Stimulated activated CD8-positive, alpha-beta memory T cell treated with anti-CD3 and anti-CD28 coated beads, Interleukin-7, amount 100 ng/mL, for 24 hours (primary cell): ENCODE results near the gene TTC12.

Source experiments
- DNase-seq: peaks from one replicate; pipeline ENCODE4 v3.0.0-alpha.2; 2020; ENCODE audit warnings: low read depth

The TTC12 gene

GRCh38 chr11:113331441-113331840 lies 17.1 kb downstream of the TTC12 start:
- no peak for DNase-seq

GRCh38 chr11:113332023-113332422 lies 17.6 kb downstream of the TTC12 start:
- DNase-seq = no peak

- no peak for DNase-seq
Measured at GRCh38 chr11:113332638-113333329, 18.4 kb downstream of the TTC12 start.

- DNase-seq = no peak
Measured at GRCh38 chr11:113334183-113334582, 19.8 kb downstream of the TTC12 start.

GRCh38 chr11:113338730-113339129 lies 24.3 kb downstream of the TTC12 start:
- DNase-seq = no peak

- no peak for DNase-seq
Measured at GRCh38 chr11:113339929-113340589, 25.7 kb downstream of the TTC12 start.

- DNase-seq = no peak
Measured at GRCh38 chr11:113341388-113342165, 27.2 kb downstream of the TTC12 start.

GRCh38 chr11:113345978-113346377 lies 31.6 kb downstream of the TTC12 start:
- no peak for DNase-seq

- no peak for DNase-seq
Measured at GRCh38 chr11:113349528-113349927, 35.1 kb downstream of the TTC12 start.

- no peak for DNase-seq
Measured at GRCh38 chr11:113350336-113351067, 36.1 kb downstream of the TTC12 start.

- no peak for DNase-seq
Measured at GRCh38 chr11:113351068-113351450, 36.7 kb downstream of the TTC12 start.

- no peak for DNase-seq
Measured at GRCh38 chr11:113351480-113351879, 37.1 kb downstream of the TTC12 start.

GRCh38 chr11:113356203-113356602 lies 41.8 kb downstream of the TTC12 start:
- DNase-seq = no peak

- DNase-seq = no peak
Measured at GRCh38 chr11:113363406-113363805, 49.0 kb downstream of the TTC12 start.

- no peak for DNase-seq
Measured at GRCh38 chr11:113363996-113364641, 49.7 kb downstream of the TTC12 start.

GRCh38 chr11:113365895-113366294 lies 51.5 kb downstream of the TTC12 start:
- DNase-seq = no peak

- DNase-seq = no peak
Measured at GRCh38 chr11:113369411-113369810, 55.0 kb downstream of the TTC12 start.

GRCh38 chr11:113370634-113371033 lies 56.3 kb downstream of the TTC12 start:
- no peak for DNase-seq

- DNase-seq = no peak
Measured at GRCh38 chr11:113372309-113372708, 57.9 kb downstream of the TTC12 start.

GRCh38 chr11:113373306-113373705 lies 58.9 kb downstream of the TTC12 start:
- DNase-seq = no peak

GRCh38 chr11:113373981-113374560 lies 59.7 kb downstream of the TTC12 start:
- DNase-seq = no peak
